ENCODE data around the gene PNO1. TPM values are rescaled to one million over a fixed set of nuclear protein-coding genes. Genes with fewer than 3 reads are reported as not detected.
A peak's percentile ranks its signal among the peaks of the same experiment; 100 is the strongest.
"Not testable (repeated sequence)": the region's sequence is repeated elsewhere in the genome, so short reads cannot be mapped to it uniquely, and the experiment has no call there.

Gene PNO1
- 10 to 100 TPM; 25.1 to 26.2 TPM for total RNA-seq

- Mint-ChIP-seq H3K27ac (peak within 1 kb of the TSS; percentile 100), H3K4me1 (ENCODE audit: low read depth) (peaks cover 46% of the 10 kb centered on the region), H3K27me3 (no peaks in the 10 kb centered on the region), H3K4me3 (peak within 1 kb of the TSS; percentile 97), H3K9me3 (no peaks in the 10 kb centered on the region), H3K36me3 (ENCODE audit: low read depth) (peaks cover 32% of the 10 kb centered on the region)
- ChIA-PET POLR2A (interaction anchor here (1.0 to 2.5 kb wide), 10 partner anchors 10 to 311 kb away, joined by 3 to 15 read pairs (median 5); partner anchors contain the start of gene PPP3R1), CTCF (interaction anchor here (1.2 to 2.9 kb wide), 6 partner anchors 10 to 125 kb away, joined by 3 to 22 read pairs (median 10); no protein-coding TSS in a partner anchor)
- intact Hi-C loops (cut with micrococcal nuclease), result loop anchor here (5.0 kb wide), 1 partner anchor 95 kb away; the partner anchor contains the start of gene PPP3R1
- DNase-seq (peak; percentile 98), ATAC-seq (peak; percentile 96)
- TF ChIP-seq CTCF (IDR thresholded peaks at IDR 0.05), result no peak
Measured at GRCh38 chr2:68157402-68158133, at the start of gene PNO1. TSS of gene PNO1 (plus strand) at chr2:68157888. CDS start at chr2:68157935, 47 bp downstream.

- no peak overlapping the region for H3K27ac Mint-ChIP-seq
- H3K27me3 Mint-ChIP-seq, result no peaks in the 10 kb centered on the region
- intact Hi-C loops (cut with micrococcal nuclease), result no loop called here
- CTCF ChIA-PET, result interaction anchor here (1.6 to 4.8 kb wide), 2 partner anchors 15 to 174 kb away, joined by 3 to 21 read pairs; no protein-coding TSS in a partner anchor
- TF ChIP-seq CTCF (IDR thresholded peaks at IDR 0.05), result no peak
- H3K4me3 Mint-ChIP-seq, result no peak overlapping the region
- ATAC-seq (no peak), DNase-seq (no peak)
- POLR2A ChIA-PET, result no interaction called here
- H3K4me1 Mint-ChIP-seq (ENCODE audit: low read depth), result no peaks in the 10 kb centered on the region
- H3K9me3 Mint-ChIP-seq, result peaks cover 11% of the 10 kb centered on the region
- H3K36me3 Mint-ChIP-seq (ENCODE audit: low read depth), result peaks cover 5% of the 10 kb centered on the region
Measured at GRCh38 chr2:68108120-68108519, 49.6 kb upstream of the PNO1 start.

GRCh38 chr2:68110102-68110501, 47.6 kb upstream of the PNO1 start:
- peaks cover 5% of the 10 kb centered on the region for H3K36me3 Mint-ChIP-seq (ENCODE audit: low read depth)
- ChIA-PET CTCF (interaction anchor here (0.9 to 4.8 kb wide), 3 partner anchors 13 to 182 kb away, joined by 3 to 21 read pairs (median 3); no protein-coding TSS in a partner anchor), POLR2A (no interaction called here)
- H3K27ac Mint-ChIP-seq, result no peak overlapping the region
- intact Hi-C loops (cut with micrococcal nuclease), result no loop called here
- no peak for TF ChIP-seq CTCF (IDR thresholded peaks at IDR 0.05)
- peaks cover 7% of the 10 kb centered on the region for H3K9me3 Mint-ChIP-seq
- no peaks in the 10 kb centered on the region for H3K4me1 Mint-ChIP-seq (ENCODE audit: low read depth)
- DNase-seq, result no peak
- ATAC-seq, result no peak
- H3K27me3 Mint-ChIP-seq, result no peaks in the 10 kb centered on the region
- H3K4me3 Mint-ChIP-seq, result no peak overlapping the region

GRCh38 chr2:68115965-68116364, 41.7 kb upstream of the PNO1 start:
- DNase-seq (no peak), ATAC-seq (no peak)
- intact Hi-C loops (cut with micrococcal nuclease), result no loop called here
- Mint-ChIP-seq H3K9me3 (no peaks in the 10 kb centered on the region), H3K4me1 (ENCODE audit: low read depth) (no peaks in the 10 kb centered on the region), H3K27me3 (no peaks in the 10 kb centered on the region), H3K4me3 (no peak overlapping the region), H3K36me3 (ENCODE audit: low read depth) (no peaks in the 10 kb centered on the region), H3K27ac (no peak overlapping the region)
- ChIA-PET POLR2A (no interaction called here), CTCF (interaction anchor here (1.2 to 1.8 kb wide), 2 partner anchors 14 to 167 kb away, joined by 3 to 10 read pairs; no protein-coding TSS in a partner anchor)
- TF ChIP-seq CTCF (IDR thresholded peaks at IDR 0.05), result no peak

- H3K4me3 Mint-ChIP-seq; DNase-seq; intact Hi-C loops (cut with micrococcal nuclease); H3K36me3 Mint-ChIP-seq (ENCODE audit: low read depth); H3K9me3 Mint-ChIP-seq; CTCF ChIA-PET; ATAC-seq; H3K4me1 Mint-ChIP-seq (ENCODE audit: low read depth); H3K27ac Mint-ChIP-seq; H3K27me3 Mint-ChIP-seq; POLR2A ChIA-PET: not testable (repeated sequence)
Measured at GRCh38 chr2:68117922-68118321, 39.8 kb upstream of the PNO1 start.
